HL-60/S4 treated with retinoic acid at 250 ng/mL for 4 days and 3 days (cell line): Measurements from ENCODE around the gene PTPRR.

Experiments
- in situ Hi-C: fragments of 300-500 bp; cut with MboI; formaldehyde crosslinking; loops from 2 replicates; pipeline ENCODE4 v1.7.0; 2022; ENCODE audit warnings: low sequenced_read_pairs

PTPRR gene

DNA sequence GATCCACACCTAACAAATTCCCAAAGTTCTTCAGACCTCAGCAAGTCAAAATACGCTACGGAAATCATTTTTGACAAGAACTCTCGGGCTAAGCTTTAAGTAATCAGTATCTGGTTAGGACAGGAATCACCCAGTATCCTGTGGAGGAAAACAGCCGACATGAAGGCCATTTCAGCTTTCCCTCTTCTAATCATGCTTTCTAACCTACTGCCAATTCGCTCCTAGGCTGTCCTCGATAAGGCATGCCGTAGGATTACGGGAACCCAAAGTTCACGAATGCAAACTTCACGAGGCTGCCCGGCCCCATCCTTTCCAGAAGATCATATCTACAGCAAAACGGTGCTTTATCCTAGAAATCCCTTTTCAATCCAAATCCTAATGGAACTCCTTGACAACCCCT lies 201.5 kb downstream of the PTPRR start:
- in situ Hi-C loops: no loop called here

DNA sequence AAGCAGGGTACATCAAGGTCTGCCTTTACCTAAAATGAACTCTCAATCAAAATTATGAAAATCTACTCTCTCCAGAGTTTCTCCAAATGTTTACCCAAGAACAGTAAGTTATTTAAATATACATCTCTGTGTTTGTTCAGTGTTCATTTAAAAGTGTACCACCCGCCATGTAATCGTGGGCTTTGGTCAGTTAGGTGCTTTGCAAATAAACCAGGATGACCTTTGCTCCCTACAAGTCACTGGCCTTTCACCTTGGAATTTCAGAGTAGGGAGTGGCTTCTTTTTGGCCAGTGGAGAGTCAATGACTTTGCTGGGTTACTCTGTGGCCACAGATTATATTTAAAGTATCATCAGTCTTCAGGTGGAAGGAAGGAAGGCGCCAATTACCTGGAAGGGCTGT lies 208.7 kb downstream of the PTPRR start:
- in situ Hi-C loops: no loop called here

DNA sequence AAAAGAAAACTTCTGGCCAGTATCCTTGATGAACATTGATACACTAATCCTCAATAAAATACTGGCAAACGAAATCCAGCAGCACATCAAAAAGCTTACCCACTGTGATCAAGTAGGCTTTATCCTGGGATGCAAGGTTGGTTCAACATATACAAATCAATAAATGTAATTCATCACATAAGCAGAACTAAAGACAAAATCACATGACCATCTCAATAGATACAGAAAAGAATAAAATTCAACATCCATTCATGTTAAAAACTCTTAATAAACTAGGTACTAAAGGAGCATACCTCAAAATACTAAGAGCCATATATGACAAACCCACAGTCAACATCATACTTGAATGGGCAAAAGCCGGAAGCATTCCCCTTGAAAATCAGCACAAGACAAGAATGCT lies 211.5 kb downstream of the PTPRR start:
- in situ Hi-C loops: no loop called here

DNA sequence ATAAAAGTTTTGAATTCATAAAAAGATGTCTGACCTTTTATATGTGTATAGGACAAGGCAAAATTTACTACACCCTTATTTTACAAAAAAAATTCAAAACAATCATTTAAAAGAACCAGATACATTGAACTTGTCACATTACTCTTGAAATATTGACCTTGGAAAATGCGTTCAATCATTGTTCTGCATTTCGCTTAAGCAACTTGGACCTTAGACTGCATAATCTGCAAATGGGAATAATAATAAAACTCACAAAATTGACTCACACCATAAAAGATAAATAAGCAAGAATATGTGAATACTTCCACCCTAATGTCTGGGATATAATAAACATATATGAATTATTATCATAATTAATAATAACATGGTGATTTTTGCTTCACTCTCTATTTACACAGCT lies 213.9 kb downstream of the PTPRR start:
- in situ Hi-C loops: no loop called here

DNA sequence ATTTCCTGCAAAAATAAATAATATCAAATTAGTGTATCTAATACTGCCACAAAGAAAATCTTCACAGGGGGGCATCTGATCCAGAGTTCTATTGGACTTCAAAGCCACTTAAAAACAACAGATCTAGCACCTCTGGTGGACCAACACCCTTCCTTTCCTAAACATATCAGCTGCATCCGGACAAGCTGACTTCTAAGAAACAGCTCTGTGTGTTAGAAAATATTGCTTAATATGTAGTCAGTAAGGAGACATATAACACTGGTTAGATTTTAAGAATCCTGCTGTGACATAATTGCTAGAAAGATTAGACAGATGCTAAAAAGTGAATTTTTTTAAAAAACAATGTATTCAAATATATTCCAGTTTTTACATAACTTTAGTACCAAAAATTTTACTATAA lies 222.2 kb downstream of the PTPRR start:
- in situ Hi-C loops: no loop called here

DNA sequence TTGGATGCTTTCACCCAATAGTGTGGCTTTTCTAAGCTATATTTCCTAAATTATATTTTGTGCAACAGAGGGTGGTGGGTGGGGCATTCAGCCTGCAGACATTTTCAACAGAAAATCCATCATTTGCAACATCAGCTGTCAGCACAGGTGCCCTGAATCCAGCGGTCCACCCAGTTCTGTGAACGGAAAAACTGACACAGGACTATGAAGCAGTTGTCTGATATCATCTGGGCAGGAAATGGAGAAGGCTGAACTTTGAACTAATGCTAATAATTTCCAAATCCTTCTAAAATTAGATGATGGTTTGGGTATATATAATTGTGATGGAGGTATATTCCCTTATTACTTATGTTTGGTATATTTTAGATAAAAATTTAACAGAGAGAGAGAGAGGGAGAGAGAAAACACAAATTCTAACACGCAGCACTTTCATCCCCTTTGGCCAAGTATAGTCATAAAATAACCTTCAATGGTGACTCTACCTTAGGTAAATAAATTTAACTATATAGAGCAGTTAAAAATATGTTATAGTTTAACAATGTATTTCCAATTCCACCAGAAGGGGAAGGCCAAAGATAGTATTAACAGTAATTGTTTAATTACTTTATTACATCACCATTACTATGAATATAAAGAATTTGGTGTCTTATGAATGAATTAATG lies 225.0 kb downstream of the PTPRR start:
- in situ Hi-C loops: no loop called here

DNA sequence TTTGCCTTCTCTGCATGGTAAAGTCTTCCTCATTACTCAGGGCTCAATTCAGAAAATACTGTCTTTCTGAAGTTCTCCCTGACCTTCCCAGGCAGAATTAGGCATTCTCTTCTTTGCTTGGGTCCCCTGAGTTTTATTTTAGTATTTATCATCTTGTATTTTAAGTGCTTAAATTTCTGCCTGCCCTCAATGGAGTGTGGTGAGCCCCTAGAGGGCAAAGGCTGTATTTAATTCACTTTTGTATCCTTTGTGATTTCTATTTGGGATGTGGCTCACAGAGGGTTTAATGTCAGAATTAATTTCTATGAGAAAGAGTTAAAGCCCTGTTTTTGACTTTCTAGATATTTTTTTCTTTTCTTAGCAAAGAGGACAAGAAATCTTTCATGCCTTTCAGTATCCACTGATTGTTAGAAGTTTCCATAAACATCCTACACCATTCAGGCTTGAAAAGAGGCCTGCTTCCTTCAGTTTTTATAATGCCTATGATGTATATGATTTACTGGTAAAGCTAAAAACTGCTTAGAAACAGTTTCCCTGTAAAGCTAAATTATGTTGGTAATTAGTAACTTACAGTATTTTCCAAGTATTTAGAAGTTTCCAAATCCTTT lies 227.8 kb downstream of the PTPRR start:
- in situ Hi-C loops: no loop called here

DNA sequence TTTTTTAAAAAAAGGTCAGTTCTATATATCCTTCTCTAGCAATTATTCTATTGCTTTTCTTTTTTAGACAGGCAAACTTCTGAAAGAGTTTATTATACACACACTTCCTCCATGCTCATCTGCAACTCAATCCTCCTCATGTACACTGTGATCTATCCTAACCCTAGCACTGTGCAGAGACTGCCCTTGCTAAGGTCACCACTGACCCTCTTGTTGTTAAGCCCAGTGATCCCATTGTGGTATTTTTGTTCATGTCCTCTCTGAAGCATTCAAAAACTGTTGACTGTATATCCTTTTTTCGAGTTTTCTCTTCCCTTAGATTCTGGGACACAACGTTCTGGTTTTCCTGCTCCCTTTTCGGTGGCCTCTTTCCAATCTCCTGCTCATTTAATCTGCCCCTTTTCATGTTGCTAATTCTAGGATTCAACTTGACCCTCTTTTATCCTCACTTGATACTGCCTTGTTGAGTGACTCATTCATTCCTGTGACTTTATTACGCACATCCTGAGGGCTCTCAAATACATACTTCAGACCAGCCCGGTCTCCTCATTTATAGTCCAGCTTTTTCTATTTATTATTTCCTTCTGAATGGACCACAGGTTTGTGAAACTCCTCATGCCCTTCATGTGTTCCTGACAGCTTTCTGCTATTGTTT lies 229.4 kb downstream of the PTPRR start:
- in situ Hi-C loops: no loop called here

DNA sequence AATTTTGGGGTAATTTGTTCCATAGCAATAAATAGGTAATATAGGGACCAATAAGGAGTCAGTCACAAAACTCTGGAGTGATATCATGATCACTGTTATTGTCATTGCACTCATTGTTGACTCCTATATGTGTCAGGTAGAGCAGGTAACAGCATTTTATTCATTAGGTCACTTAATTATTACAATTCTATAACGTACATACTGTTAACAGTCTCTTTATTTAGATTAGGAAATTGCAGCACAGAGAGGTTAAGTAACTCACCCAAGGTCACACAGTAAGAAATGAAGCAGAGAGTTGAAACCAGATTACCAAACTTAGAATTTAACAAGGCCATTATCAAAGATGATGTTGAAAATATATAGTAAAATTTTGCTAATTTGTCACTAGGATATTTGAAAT lies 233.6 kb downstream of the PTPRR start:
- in situ Hi-C loops: no loop called here

DNA sequence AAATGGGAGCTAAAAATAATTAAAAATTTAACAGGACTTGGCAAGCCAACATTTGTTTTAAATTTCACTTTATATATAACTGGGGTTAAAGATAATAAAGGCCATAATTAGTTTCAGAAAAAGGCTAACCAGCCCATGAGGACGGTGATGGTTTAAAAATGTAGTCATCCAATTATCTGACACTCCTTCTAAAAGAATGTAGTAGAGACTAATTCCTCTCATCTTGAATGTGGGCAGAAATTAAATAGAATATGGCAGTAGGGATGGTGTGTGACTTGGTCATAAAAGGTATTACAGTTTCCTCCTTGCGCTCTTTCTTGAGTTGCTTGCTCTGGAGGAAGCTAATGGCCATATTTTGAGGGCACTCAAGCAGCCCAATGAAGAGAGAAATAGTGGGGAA lies 234.2 kb downstream of the PTPRR start:
- in situ Hi-C loops: no loop called here

DNA sequence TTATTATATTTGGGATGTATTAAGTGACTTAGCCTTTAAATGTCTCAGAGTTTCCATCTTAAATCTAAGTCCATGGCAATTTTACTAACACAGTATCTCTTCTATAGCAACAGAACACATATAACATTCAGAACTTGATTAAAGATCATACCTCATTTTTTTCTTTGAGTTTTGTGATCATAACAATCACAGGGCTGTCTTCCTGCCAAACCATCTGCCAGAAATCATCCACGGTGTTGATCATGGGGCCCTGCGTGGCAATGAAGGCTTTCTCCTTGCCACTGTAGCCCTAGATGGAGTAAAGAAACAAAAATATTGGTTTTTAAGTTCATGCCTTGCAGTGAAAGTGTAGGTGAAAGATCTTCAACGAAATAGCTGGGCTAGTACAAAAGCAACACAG lies 236.6 kb downstream of the PTPRR start:
- in situ Hi-C loops: no loop called here

DNA sequence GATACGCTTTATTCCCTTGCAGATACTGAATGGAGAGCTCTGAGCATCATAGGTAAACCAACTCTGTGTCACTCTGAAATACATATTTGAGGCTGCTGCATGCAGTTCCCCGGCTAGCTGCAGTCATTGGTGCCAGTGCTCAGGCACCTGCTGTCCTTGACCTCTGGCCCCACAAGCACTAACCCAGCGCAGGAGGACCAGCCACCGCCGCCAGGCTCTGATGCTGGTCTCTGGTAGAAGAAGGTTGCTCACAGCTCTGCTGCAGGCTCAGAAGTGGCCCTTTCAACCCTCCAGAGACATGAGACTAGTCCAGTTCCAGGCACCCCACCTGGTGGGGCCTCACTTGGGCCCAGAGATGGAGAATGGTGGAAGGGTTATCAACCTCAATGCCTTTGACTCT lies 248.8 kb downstream of the PTPRR start:
- in situ Hi-C loops: no loop called here

DNA sequence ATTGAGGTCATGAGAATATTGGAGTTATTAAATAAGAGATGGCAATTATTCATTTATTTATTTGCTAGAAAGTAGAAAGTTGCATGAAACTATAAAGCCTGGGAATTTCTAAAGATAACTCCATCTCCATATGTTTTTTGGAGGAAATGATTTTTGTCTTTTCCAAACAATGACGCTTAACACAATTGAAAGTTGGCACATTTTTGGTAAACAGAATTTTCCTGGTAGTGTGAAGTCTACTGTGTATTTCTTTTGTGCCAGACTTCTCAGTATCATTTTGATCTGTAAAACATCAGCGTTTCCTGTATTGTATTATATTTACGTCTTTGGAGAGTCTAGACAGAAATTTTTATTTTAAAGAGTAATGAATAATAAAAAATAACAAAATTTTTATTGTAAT lies 249.6 kb downstream of the PTPRR start:
- in situ Hi-C loops: no loop called here

DNA sequence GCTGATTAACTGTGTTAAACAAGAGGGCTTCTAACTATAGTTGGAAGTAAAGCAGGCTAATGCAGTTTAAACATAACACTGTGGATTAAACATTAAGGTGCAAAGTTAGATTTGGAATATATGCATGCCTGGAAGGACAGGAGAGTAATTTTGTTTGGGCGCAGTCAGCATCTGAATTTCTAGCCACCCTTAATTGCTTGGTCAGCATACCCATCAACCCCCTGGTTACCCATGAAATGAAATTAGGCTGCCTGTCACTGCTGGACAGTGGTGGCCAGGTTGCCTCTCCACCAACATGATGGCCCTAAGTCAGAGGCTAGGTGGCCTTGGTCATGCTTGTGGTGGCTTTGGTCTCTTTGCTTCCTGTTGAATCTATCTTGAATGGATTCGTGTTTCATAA lies 253.3 kb downstream of the PTPRR start:
- in situ Hi-C loops: no loop called here

DNA sequence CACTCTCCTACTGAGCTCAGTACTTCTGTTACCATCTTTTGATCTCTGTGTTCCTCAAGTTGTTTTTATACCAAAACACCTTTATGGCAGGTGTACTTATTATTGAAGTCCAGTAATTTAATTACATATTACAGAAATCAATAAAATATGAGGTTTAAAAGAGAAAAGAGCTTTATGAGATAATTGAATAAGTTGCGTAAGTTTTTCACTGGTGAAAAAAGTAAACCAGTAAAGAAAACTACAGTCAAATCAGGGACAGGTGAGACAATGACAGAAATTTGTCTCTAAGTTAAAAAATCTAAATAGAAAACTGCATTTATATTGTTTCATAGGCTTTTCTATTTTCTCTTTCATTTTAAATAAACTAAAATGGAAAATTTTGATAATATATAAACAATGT lies 254.2 kb downstream of the PTPRR start:
- in situ Hi-C loops: no loop called here

DNA sequence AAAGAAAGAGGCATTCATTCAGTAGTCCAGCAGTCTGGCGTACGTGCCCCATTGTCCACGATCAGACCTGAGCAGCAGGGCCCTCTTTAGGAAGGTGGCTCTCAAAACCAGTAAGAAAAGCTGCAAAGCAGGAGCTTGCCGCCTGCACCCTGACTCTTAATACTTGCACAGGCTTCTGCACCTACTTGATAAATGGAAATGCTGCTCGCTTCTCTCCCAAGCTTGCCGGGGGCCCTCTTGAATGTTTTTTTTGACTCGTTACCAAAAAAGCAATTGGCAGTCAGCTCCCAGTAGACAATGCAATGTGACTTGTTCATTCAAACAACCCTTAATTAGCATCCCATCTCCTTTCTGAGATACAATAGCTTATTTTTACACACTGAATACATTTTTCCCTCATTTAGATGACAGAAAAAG lies 256.1 kb downstream of the PTPRR start:
- in situ Hi-C loops: no loop called here

DNA sequence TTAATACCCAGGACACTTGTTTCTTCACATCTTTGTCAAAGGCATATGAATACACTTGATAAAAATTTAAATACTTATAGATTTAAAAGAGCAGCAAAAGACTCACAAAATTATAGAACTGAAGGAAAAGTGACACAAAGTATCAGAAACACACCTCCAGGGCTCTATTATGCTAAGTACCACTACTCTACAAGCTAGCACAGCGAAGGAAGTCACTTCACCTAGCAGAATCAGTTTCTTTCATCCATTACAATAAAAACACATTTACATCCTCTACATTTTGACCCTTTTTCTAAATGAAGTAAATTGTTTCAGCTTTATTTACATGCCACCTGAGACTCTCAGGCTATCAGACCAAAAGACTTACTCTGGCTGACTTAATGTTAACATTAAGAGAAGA lies 256.7 kb downstream of the PTPRR start:
- in situ Hi-C loops: no loop called here

DNA sequence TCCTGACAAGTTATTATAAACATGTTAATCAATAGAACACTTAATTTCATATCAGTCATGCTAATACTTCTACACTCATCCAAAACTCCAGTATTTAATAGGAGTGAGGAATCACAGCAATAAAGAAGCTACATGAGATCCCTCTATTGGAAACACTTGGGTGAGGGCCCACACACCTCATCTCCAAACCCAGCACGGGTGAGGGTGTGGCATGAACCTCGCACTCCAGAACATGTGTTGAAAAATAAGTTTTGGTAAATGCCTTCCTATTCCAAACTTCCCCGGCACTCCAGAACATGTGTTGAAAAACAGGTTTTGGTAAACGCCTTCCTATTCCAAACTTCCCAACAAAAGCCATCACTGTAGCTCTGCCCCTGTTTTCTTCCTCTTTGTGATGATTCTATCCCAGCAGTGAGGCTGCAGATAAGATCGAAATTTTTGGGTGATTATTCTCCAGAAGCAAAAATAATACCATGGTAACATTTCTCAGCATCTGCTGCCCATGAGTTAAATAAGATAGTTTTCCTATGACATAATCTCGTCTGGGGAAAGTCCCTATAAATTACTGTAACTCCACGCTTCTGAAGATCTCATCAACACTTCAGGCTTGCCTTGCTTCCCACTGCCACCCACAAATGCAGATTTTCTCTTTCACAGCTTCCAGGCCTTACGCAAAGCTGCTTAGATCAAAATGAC lies 258.9 kb downstream of the PTPRR start:
- in situ Hi-C loops: no loop called here

DNA sequence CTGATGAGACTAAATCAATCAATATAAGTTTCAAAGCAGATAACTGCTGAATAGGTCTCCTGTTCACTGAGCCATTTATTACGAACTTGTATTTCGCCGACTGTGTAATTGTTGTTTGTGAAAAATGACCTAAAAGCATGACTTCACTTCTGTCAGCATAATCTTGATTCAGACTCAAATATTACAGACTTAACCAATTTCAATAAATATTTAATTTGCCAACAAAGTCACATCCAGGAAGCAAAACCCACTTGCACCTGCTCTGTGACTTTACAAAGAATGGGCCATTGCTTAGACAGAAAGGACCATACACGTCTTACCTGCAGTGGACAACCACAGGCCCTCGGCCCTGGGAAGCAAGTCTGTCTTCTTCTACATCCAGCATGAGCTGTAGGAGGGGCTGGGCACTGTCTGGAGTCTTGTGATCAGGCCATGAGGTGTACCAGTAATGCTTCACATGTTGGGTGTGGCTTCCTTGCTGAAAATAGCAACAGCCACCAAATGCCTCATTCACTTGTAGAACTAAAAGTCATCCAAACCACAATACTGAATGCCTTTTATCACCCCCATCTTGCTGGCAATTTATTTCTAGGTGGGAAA lies 259.8 kb downstream of the PTPRR start:
- in situ Hi-C loops: no loop called here

DNA sequence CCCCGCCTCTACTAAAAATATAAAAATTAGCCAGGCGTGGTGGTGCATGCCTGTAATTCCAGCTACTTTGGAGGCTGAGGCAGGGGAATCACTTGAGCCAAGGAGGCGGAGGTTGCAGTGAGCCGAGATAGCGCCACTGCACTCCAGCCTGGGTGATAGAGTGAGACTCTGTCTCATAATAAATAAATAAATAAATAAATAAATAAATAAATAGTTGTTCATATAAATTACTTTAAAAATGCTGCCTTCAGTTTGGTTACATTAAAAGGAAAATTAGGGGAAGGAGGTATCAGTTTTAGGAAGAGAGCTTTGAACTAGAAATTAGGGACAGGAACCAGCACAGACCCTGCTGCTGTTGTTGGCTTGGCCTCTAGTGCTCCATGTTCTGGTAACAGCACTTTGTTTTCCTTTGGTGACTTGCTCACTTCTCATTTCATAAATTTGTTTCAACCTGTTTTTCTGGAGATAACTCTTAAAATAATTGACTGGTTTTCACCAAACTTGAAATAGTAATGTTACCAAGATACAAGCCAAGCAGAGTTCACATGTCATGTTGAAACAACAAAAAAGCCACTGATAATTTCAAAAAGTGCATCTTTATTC lies 260.4 kb downstream of the PTPRR start:
- in situ Hi-C loops: no loop called here

DNA sequence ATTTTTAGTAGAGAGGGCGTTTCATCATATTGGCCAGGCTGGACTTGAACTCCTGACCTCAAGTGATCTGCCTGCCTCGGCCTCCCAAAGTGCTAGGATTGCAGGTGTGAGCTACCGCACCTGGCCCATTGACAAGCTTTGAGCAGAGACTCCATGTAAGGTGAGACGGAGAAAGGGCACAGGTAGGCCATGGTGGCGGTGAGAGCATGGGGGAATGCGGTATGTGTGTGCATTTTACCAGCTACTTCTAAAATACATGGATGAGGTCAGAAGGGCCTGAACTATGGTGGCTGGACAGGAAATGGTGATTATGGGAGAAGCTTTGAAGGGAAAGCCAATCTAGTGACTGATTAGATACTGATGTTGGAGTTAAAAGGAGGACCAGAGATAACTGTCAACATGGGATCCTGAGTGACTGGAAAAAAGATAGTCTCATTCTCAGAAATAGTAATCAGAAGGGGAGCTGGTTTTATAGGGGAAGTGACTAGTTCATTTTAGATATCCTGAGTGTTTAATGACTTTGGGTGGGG lies 261.4 kb downstream of the PTPRR start:
- in situ Hi-C loops: no loop called here
